Measurements from ENCODE around the gene NADSYN1.

- TF ChIP-seq CTCF (conservative IDR thresholded peaks at IDR 0.05 in 1 of 2, IDR thresholded peaks at IDR 0.05 in 1 of 2; ENCODE audit: extremely low read depth in 1 of 2, insufficient read depth in 1 of 2, low read depth in 1 of 2, low read length in 2 of 2) = no peak
- no peak for TF ChIP-seq EZH2 (IDR thresholded peaks at IDR 0.05; ENCODE audit: borderline replicate concordance, low read length)
Observed at GRCh38 chr11:71519546-71519945, 66.5 kb downstream of the NADSYN1 start.

Data from mammary epithelial cell (primary cell).